Measurements from ENCODE around the gene KEL.

The KEL gene

GRCh38 chr7:142933092-142933475, 29.1 kb downstream of the KEL start:
- no peak overlapping the region for H3K27ac ChIP-seq
- no peak for DNase-seq (ENCODE audit: low read depth, low spot score)

- no peak for DNase-seq (ENCODE audit: low read depth, low spot score)
- H3K27ac ChIP-seq: no peak overlapping the region
Observed at GRCh38 chr7:142932386-142933091, 29.6 kb downstream of the KEL start.

GRCh38 chr7:142930126-142930730, 31.9 kb downstream of the KEL start:
- DNase-seq (ENCODE audit: low read depth, low spot score): no peak
- no peak overlapping the region for H3K27ac ChIP-seq

- no peak overlapping the region for H3K27ac ChIP-seq
- no peak for DNase-seq (ENCODE audit: low read depth, low spot score)
Observed at GRCh38 chr7:142927949-142928348, 34.2 kb downstream of the KEL start.

GRCh38 chr7:142927085-142927745, 34.9 kb downstream of the KEL start:
- DNase-seq (ENCODE audit: low read depth, low spot score): no peak
- H3K27ac ChIP-seq: no peak overlapping the region

GRCh38 chr7:142925413-142925812, 36.8 kb downstream of the KEL start:
- H3K27ac ChIP-seq: no peak overlapping the region
- no peak for DNase-seq (ENCODE audit: low read depth, low spot score)

- no peak for DNase-seq (ENCODE audit: low read depth, low spot score)
- H3K27ac ChIP-seq: no peak overlapping the region
Observed at GRCh38 chr7:142923391-142923790, 38.8 kb downstream of the KEL start.

- DNase-seq (ENCODE audit: low read depth, low spot score): no peak
- no peak overlapping the region for H3K27ac ChIP-seq
Observed at GRCh38 chr7:142919656-142920055, 42.5 kb downstream of the KEL start.

GRCh38 chr7:142918901-142919300, 43.3 kb downstream of the KEL start:
- DNase-seq (ENCODE audit: low read depth, low spot score): no peak
- H3K27ac ChIP-seq: no peak overlapping the region

GRCh38 chr7:142917447-142917846, 44.7 kb downstream of the KEL start:
- H3K27ac ChIP-seq: no peak overlapping the region

GRCh38 chr7:142916508-142916907, 45.7 kb downstream of the KEL start:
- no peak for DNase-seq (ENCODE audit: low read depth, low spot score)
- no peak overlapping the region for H3K27ac ChIP-seq

More at GRCh38 chr7:142917447-142917846, 44.7 kb downstream of the KEL start:
- DNase-seq (ENCODE audit: low read depth, low spot score): no peak

- H3K27ac ChIP-seq: no peak overlapping the region
- DNase-seq (ENCODE audit: low read depth, low spot score): no peak
Observed at GRCh38 chr7:142915315-142915714, 46.8 kb downstream of the KEL start.

GRCh38 chr7:142914121-142914520, 48.0 kb downstream of the KEL start:
- DNase-seq (ENCODE audit: low read depth, low spot score): no peak
- no peak overlapping the region for H3K27ac ChIP-seq

- no peak overlapping the region for H3K27ac ChIP-seq
- no peak for DNase-seq (ENCODE audit: low read depth, low spot score)
Observed at GRCh38 chr7:142913566-142913965, 48.6 kb downstream of the KEL start.

- DNase-seq (ENCODE audit: low read depth, low spot score): no peak
- H3K27ac ChIP-seq: no peak overlapping the region
Observed at GRCh38 chr7:142913051-142913450, 49.1 kb downstream of the KEL start.

GRCh38 chr7:142910481-142910880, 51.7 kb downstream of the KEL start:
- DNase-seq (ENCODE audit: low read depth, low spot score): no peak
- no peak overlapping the region for H3K27ac ChIP-seq

GRCh38 chr7:142910031-142910433, 52.1 kb downstream of the KEL start:
- H3K27ac ChIP-seq: no peak overlapping the region
- no peak for DNase-seq (ENCODE audit: low read depth, low spot score)

GRCh38 chr7:142908921-142909890, 53.0 kb downstream of the KEL start:
- DNase-seq (ENCODE audit: low read depth, low spot score): no peak
- H3K27ac ChIP-seq: no peak overlapping the region

GRCh38 chr7:142908290-142908689, 53.9 kb downstream of the KEL start:
- no peak for DNase-seq (ENCODE audit: low read depth, low spot score)
- no peak overlapping the region for H3K27ac ChIP-seq

- no peak overlapping the region for H3K27ac ChIP-seq
- DNase-seq (ENCODE audit: low read depth, low spot score): no peak
Observed at GRCh38 chr7:142906643-142907042, 55.5 kb downstream of the KEL start.
